Neural crest cell (in vitro differentiated cells): ENCODE data around the gene MAP7D2. TPM values are rescaled to one million over a fixed set of nuclear protein-coding genes. Genes with fewer than 3 reads are reported as not detected.
A peak's percentile ranks its signal among the peaks of the same experiment; 100 is the strongest.

Experiments used
- DNase-seq: peaks from one replicate; pipeline ENCODE4 v3.0.0; 2021; ENCODE audit warnings: low read depth, mixed read lengths, low spot score
- H3K27ac Mint-ChIP-seq: one replicate; pipeline ENCODE4 v1.8.0; 2021; ENCODE audit warnings: mild to moderate bottlenecking, mixed read lengths; ENCODE audit not compliant: unreplicated experiment
- H3K27me3 Mint-ChIP-seq: 2 replicates; pipeline ENCODE4 v1.8.0; 2021; ENCODE audit warnings: low read depth, mild to moderate bottlenecking, mixed read lengths
- H3K36me3 Mint-ChIP-seq: 2 replicates; pipeline ENCODE4 v1.8.0; 2021; ENCODE audit warnings: low read depth, mild to moderate bottlenecking, mixed read lengths
- H3K4me1 Mint-ChIP-seq: 2 replicates; pipeline ENCODE4 v1.8.0; 2021; ENCODE audit warnings: mixed read lengths
- H3K4me3 Mint-ChIP-seq: one replicate; pipeline ENCODE4 v1.8.0; 2021; ENCODE audit warnings: mild to moderate bottlenecking, mixed read lengths
- H3K9me3 Mint-ChIP-seq: 2 replicates; pipeline ENCODE4 v1.8.0; 2021; ENCODE audit warnings: mixed read lengths
- CTCF ChIP-seq: fragments of 200-600 bp; sonication (generic); conservative IDR thresholded peaks from 2 replicates; pipeline ENCODE4 v1.5.0; 2021; ENCODE audit warnings: antibody characterized with exemption, mild to moderate bottlenecking
- total RNA-seq: library from RNA; stranded (reverse); gene quantifications from 2 replicates; pipeline ENCODE4 v1.2.1, GENCODE V29; 2021

The MAP7D2 gene
- total RNA-seq, 1 donor from 2014 or later, result 6.5 TPM

DNA sequence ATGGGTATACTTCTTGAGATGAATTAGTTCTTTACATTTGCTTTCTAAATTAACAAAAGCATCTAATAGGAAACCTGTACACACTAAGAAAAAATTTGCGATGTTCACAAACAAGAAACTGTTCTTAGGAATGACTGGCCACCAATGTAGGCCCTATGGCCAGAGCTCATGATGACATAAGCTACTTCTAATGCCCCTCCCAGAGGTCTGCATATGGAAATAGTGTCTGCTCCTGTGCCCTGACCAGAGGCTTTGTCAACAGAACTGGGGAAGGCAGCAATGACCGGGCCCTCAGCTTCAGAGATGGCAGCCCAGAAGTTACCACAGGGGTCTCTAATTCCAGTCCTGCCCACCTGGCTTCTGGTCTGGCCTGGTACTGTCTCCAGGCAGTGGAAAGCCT lies 110.8 kb downstream of the MAP7D2 start:
- no peak for TF ChIP-seq CTCF
- Mint-ChIP-seq H3K27me3 (no peaks in the 10 kb centered on the region), H3K36me3 (peaks cover 9% of the 10 kb centered on the region), H3K9me3 (no peaks in the 10 kb centered on the region), H3K27ac (no peak overlapping the region), H3K4me3 (no peak overlapping the region), H3K4me1 (peaks cover 18% of the 10 kb centered on the region)
- DNase-seq, result no peak

DNA sequence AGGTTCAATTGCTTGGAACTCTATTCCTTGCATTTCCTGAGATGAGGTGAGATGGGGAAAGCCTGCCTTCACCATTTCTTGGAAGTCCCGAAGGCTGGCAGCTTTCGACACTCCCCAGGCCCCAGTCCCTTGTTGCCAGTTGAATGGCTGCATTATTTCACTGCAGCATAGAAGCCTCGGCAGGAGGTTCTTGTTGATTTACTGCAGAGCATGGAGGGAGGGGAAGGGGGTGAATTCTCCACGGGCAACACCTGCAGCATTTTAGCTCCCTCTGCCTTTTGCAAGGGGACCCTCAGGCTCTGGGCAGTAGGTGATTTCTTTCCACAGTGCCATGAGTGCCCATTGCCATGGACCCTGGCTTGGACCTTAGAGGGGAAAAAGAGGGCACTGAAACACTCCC lies 115.1 kb downstream of the MAP7D2 start:
- Mint-ChIP-seq H3K9me3 (peaks cover 2% of the 10 kb centered on the region), H3K4me3 (no peak overlapping the region), H3K27me3 (no peaks in the 10 kb centered on the region), H3K27ac (no peak overlapping the region), H3K36me3 (no peaks in the 10 kb centered on the region), H3K4me1 (peaks cover 7% of the 10 kb centered on the region)
- DNase-seq, result no peak
- no peak for TF ChIP-seq CTCF

- H3K9me3 Mint-ChIP-seq, result peaks cover 10% of the 10 kb centered on the region
- peaks cover 1% of the 10 kb centered on the region for H3K36me3 Mint-ChIP-seq
- peaks cover 7% of the 10 kb centered on the region for H3K4me1 Mint-ChIP-seq
- no peak overlapping the region for H3K27ac Mint-ChIP-seq
- DNase-seq, result no peak
- peak overlapping the region; percentile 73 for H3K4me3 Mint-ChIP-seq
- no peaks in the 10 kb centered on the region for H3K27me3 Mint-ChIP-seq
- TF ChIP-seq CTCF, result no peak
These were observed 125.4 kb downstream of the MAP7D2 start for GRCh38 chrX:19991350-19991718.

GRCh38 chrX:19990556-19991349 lies 126.0 kb downstream of the MAP7D2 start, which contains the start of gene BCLAF3:
BCLAF3 (minus strand) TSS chrX:19991061; CDS start chrX:19970264, 20,797 bp downstream.
- Mint-ChIP-seq H3K36me3 (peaks cover 5% of the 10 kb centered on the region), H3K4me3 (peak within 1 kb of the TSS; percentile 84), H3K9me3 (peaks cover 10% of the 10 kb centered on the region), H3K27me3 (no peaks in the 10 kb centered on the region), H3K27ac (no peak within 1 kb of the TSS), H3K4me1 (peaks cover 7% of the 10 kb centered on the region)
- peak; percentile 75 for TF ChIP-seq CTCF
- DNase-seq, result peak; percentile 81

- no peak for TF ChIP-seq CTCF
- H3K9me3 Mint-ChIP-seq, result peaks cover 10% of the 10 kb centered on the region
- peak overlapping the region; percentile 84 for H3K4me3 Mint-ChIP-seq
- H3K36me3 Mint-ChIP-seq, result peaks cover 5% of the 10 kb centered on the region
- peaks cover 7% of the 10 kb centered on the region for H3K4me1 Mint-ChIP-seq
- H3K27me3 Mint-ChIP-seq, result no peaks in the 10 kb centered on the region
- no peak overlapping the region for H3K27ac Mint-ChIP-seq
- DNase-seq, result peak; percentile 1
These were observed 126.6 kb downstream of the MAP7D2 start for GRCh38 chrX:19990151-19990555.
